Measurements from ENCODE around the gene PANX1. TPM values are rescaled to one million over a fixed set of nuclear protein-coding genes. Genes with fewer than 3 reads are reported as not detected.
A peak's percentile ranks its signal among the peaks of the same experiment; 100 is the strongest.
"Not testable (repeated sequence)": the region's sequence is repeated elsewhere in the genome, so short reads cannot be mapped to it uniquely, and the experiment has no call there.

The PANX1 gene
- total RNA-seq, 2 donors from 2014 or later: 16.5 to 25.5 TPM

- Mint-ChIP-seq H3K4me3 (no peak overlapping the region), H3K27me3 (no peaks in the 10 kb centered on the region), H3K9me3 (no peaks in the 10 kb centered on the region), H3K4me1 (ENCODE audit: low read depth in 2 of 2) (peaks cover 77 to 83% of the 10 kb centered on the region in 2 donors), H3K36me3 (no peaks in the 10 kb centered on the region), H3K27ac (peak overlapping the region in 1 of 2 donors; percentile 71)
- DNase-seq (ENCODE audit: low spot score) (no peak), ATAC-seq (no peak)
Observed at GRCh38 chr11:94149431-94150017, 20.9 kb downstream of the PANX1 start.

- ATAC-seq (no peak), DNase-seq (ENCODE audit: low spot score) (no peak)
- Mint-ChIP-seq H3K27me3 (no peaks in the 10 kb centered on the region), H3K4me3 (no peak overlapping the region), H3K9me3 (no peaks in the 10 kb centered on the region), H3K27ac (peak overlapping the region in 1 of 2 donors; percentile 71), H3K36me3 (no peaks in the 10 kb centered on the region), H3K4me1 (ENCODE audit: low read depth in 2 of 2) (peaks cover 72 to 77% of the 10 kb centered on the region in 2 donors)
Observed at GRCh38 chr11:94150056-94150455, 21.4 kb downstream of the PANX1 start.

GRCh38 chr11:94150704-94151685 is 22.4 kb downstream of the PANX1 start:
- no peaks in the 10 kb centered on the region for H3K9me3 Mint-ChIP-seq
- ATAC-seq: no peak
- H3K4me3 Mint-ChIP-seq: no peak overlapping the region
- no peak overlapping the region for H3K27ac Mint-ChIP-seq
- H3K27me3 Mint-ChIP-seq: no peaks in the 10 kb centered on the region
- no peaks in the 10 kb centered on the region for H3K36me3 Mint-ChIP-seq
- H3K4me1 Mint-ChIP-seq (ENCODE audit: low read depth in 2 of 2): peaks cover 64 to 68% of the 10 kb centered on the region in 2 donors
- no peak for DNase-seq (ENCODE audit: low spot score)

DNA sequence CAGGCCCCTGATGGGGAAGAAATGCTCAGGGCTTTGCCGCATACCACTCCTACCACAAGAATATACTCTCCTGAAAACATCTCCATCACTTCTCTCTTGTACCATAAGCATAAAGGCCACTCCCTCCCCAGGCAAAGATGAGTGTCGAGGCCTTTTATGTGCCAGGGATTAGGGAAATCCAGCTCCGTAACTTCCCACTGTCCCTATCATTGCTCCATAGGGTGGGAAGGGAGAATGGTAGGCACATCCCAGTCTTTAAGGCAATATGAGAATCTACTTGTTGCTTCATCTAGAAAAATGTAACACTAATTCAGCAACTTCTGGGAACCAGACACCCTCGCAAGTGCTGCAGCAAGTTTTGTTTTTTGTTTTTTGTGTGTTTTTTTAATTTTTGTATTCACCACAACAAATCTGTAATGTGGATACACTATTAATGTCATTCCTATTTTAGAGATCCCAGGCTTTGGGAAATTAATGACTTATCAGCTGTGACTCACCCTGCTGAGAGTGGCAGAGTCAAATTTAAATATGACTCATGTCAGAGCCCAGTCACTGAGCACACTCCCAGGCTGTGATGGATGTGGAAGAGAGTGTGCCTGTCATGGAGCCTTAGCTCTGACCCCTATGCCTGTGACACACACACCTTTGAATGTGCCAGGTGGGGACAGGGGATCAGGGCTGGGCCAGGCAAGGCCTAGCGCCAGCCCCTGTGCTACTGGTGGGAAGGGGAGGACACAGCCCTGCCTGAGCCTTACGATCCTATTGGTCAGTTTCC is 23.4 kb downstream of the PANX1 start:
- Mint-ChIP-seq H3K27me3 (no peaks in the 10 kb centered on the region), H3K9me3 (no peaks in the 10 kb centered on the region), H3K4me1 (ENCODE audit: low read depth in 2 of 2) (peaks cover 54 to 61% of the 10 kb centered on the region in 2 donors), H3K36me3 (no peaks in the 10 kb centered on the region), H3K4me3 (no peak overlapping the region), H3K27ac (peak overlapping the region in 1 of 2 donors; percentile 71)
- DNase-seq (ENCODE audit: low spot score) (no peak), ATAC-seq (peak; percentile 73 to 75)

- ATAC-seq (no peak), DNase-seq (ENCODE audit: low spot score) (no peak)
- Mint-ChIP-seq H3K27ac (peak overlapping the region in 1 of 2 donors; percentile 71), H3K36me3 (no peaks in the 10 kb centered on the region), H3K27me3 (no peaks in the 10 kb centered on the region), H3K4me1 (ENCODE audit: low read depth in 2 of 2) (peaks cover 49 to 56% of the 10 kb centered on the region in 2 donors), H3K9me3 (no peaks in the 10 kb centered on the region), H3K4me3 (no peak overlapping the region)
Observed at GRCh38 chr11:94152678-94153065, 24.0 kb downstream of the PANX1 start.

DNA sequence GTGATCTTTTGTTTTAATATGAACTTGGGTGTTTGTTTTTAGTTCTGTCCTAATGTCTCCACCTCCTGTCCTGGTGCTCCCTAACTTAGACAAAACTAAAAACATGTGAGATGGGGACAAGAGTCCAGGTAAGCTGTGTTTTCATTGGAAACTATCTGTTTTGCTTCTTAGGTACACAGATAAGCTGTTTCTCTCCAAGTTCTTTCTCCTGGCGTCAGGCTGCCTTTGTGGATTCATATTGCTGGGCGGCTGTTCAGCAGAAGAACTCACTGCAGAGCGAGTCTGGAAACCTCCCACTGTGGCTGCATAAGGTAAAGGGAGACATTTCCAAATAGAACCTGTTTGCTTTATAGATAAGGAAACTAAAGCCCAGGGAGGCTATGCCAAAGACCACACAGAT is 24.7 kb downstream of the PANX1 start:
- ATAC-seq: no peak
- Mint-ChIP-seq H3K36me3 (no peaks in the 10 kb centered on the region), H3K4me3 (no peak overlapping the region), H3K27me3 (no peaks in the 10 kb centered on the region), H3K4me1 (ENCODE audit: low read depth in 2 of 2) (peaks cover 43 to 49% of the 10 kb centered on the region in 2 donors), H3K9me3 (no peaks in the 10 kb centered on the region), H3K27ac (peak overlapping the region in 1 of 2 donors; percentile 38)
- no peak for DNase-seq (ENCODE audit: low spot score)

DNA sequence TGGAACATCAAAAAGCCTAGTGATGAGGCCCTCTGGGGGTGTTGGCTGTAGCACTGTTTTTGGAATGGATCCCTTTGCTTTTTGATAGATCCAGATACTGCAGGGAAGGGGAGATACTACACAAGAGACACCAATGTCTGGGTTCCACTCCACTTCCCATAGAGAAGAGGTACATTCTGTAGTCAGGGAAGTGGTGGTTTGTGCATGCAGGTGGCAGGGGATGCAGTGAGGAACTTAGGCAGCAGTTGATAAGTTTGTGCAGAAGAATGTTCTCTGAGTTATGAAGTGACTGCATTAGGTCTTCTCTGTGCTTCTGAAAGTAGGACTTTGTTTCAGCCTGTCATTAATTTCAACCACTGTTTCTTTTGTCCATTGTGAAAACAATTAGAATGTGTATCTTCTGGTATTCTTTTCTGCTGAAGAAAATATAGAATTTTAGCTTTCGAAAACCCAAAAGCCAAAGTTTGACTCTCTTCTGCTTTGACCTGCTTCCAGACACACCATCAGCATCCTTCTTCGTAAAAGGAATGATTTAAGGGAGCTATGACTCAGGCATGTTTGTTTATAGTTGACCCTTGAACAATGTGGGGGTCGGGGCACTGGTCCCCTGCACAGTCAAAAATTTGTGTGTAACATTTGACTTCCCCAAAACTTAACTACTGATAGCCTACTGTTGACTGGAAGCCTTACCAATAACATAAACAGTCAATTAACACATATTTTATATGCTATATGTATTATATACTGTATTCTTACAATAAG is 25.6 kb downstream of the PANX1 start:
- ATAC-seq (no peak), DNase-seq (ENCODE audit: low spot score) (no peak)
- Mint-ChIP-seq H3K36me3 (no peaks in the 10 kb centered on the region), H3K4me3 (no peak overlapping the region), H3K27me3 (no peaks in the 10 kb centered on the region), H3K9me3 (no peaks in the 10 kb centered on the region), H3K4me1 (ENCODE audit: low read depth in 2 of 2) (peaks cover 33 to 41% of the 10 kb centered on the region in 2 donors), H3K27ac (no peak overlapping the region)

DNA sequence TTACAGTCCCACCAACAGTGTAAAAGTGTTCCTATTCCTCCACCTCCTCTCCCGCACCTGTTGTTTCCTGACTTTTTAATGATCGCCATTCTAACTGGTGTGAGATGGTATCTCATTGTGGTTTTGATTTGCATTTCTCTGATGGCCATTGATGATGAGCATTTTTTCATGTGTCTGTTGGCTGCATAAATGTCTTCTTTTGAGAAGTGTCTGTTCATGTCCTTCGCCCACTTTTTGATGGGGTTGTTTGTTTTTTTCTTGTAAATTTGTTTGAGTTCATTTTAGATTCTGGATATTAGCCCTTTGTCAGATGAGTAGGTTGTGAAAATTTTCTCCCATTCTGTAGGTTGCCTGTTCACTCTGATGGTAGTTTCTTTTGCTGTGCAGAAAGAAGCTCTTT is 28.7 kb downstream of the PANX1 start:
- not testable (repeated sequence) for DNase-seq (ENCODE audit: low spot score); H3K27me3 Mint-ChIP-seq; H3K36me3 Mint-ChIP-seq; H3K4me3 Mint-ChIP-seq; H3K27ac Mint-ChIP-seq; ATAC-seq; H3K9me3 Mint-ChIP-seq
- peaks cover 35% of the 10 kb centered on the region in 2 donors for H3K4me1 Mint-ChIP-seq (ENCODE audit: low read depth in 2 of 2)

DNA sequence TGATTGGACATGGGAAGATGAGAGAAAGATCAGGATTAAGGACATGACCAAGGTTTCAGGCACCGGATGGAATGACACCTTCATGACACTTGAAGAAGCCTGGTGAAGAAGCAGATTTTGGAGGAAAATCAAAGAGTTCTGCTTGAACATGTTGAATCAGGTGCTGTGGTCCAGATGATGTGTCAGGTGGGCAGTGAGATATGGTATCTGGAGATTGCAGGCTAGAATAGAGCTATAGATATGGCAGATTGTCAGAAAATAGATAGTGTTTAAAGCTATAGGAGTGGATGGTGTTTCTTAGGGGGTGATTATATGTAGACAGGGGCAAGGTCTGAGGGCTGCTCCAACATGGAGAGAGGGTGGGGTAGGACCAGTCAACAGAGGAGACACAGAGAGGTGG is 40.2 kb downstream of the PANX1 start:
- no peak overlapping the region for H3K4me3 Mint-ChIP-seq
- H3K9me3 Mint-ChIP-seq: no peaks in the 10 kb centered on the region
- H3K36me3 Mint-ChIP-seq: no peaks in the 10 kb centered on the region
- DNase-seq (ENCODE audit: low spot score): no peak
- no peak overlapping the region for H3K27ac Mint-ChIP-seq
- no peak for ATAC-seq
- H3K4me1 Mint-ChIP-seq (ENCODE audit: low read depth in 2 of 2): peaks cover 44 to 62% of the 10 kb centered on the region in 2 donors
- no peaks in the 10 kb centered on the region for H3K27me3 Mint-ChIP-seq

- H3K9me3 Mint-ChIP-seq: no peaks in the 10 kb centered on the region
- H3K4me3 Mint-ChIP-seq: no peak overlapping the region
- no peak overlapping the region for H3K27ac Mint-ChIP-seq
- DNase-seq (ENCODE audit: low spot score) (no peak), ATAC-seq (no peak)
- H3K4me1 Mint-ChIP-seq (ENCODE audit: low read depth in 2 of 2): peaks cover 37 to 58% of the 10 kb centered on the region in 2 donors
- H3K36me3 Mint-ChIP-seq: no peaks in the 10 kb centered on the region
- H3K27me3 Mint-ChIP-seq: no peaks in the 10 kb centered on the region
Observed at GRCh38 chr11:94169516-94169915, 40.9 kb downstream of the PANX1 start.

DNA sequence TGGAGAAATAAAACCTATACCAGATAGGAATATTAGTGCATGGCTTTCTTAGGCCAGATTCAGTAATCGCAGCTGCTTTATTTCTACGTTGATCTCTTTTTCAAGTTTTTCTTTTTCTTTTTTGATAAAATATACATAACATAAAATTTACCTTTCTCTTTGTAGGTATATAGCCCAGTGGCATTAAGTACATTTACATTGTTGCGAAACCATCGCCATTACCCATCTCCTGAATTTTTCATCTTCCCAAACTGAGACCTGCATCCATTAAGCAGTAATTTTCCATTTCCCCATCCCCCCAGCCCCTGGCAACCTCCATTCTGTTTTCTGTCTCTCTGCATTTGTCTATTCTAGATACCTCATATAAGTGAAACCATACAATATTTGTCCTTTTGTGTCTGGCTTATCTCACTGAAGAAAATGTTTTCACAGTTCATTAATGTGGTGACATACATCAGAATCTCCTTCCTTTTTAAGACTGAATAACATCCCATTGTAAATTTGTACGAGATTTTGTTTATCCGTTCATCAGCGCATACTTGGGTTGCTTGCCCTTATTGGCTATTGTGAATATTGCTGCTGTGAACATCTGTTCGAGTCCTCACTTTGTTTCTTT is 41.4 kb downstream of the PANX1 start:
- Mint-ChIP-seq H3K27ac (no peak overlapping the region), H3K9me3 (no peaks in the 10 kb centered on the region), H3K36me3 (no peaks in the 10 kb centered on the region), H3K4me3 (no peak overlapping the region), H3K27me3 (no peaks in the 10 kb centered on the region), H3K4me1 (ENCODE audit: low read depth in 2 of 2) (peaks cover 32 to 56% of the 10 kb centered on the region in 2 donors)
- DNase-seq (ENCODE audit: low spot score) (no peak), ATAC-seq (no peak)

DNA sequence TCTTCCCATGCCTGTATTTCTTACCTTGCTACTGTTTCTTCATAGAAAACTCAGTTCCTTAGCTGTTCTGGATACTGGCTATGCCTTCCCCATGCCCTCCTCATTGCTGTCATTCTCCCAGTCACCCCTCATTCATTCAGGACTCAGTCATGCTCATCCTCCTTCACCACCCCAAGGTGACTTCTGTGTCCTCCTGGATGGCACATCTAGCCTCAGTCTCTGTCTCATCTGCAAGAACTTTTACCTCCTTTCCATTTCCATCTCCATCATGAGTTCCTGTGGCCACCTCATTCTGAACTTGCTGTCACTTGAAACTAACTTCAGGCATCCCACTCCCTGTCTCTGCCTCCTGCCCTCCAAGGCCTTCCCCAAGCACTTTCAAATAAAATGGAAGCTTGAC is 42.3 kb downstream of the PANX1 start:
- Mint-ChIP-seq H3K36me3 (no peaks in the 10 kb centered on the region), H3K27me3 (no peaks in the 10 kb centered on the region), H3K9me3 (no peaks in the 10 kb centered on the region), H3K4me1 (ENCODE audit: low read depth in 2 of 2) (peaks cover 31 to 56% of the 10 kb centered on the region in 2 donors), H3K27ac (no peak overlapping the region), H3K4me3 (no peak overlapping the region)
- DNase-seq (ENCODE audit: low spot score): no peak
- no peak for ATAC-seq

All from natural killer cell treated with Interleukin-12 subunit alpha and Interleukin-12 subunit beta and Interleukin-15 and Interleukin-18, amount 100 ng/mL, for 72 hours (primary cell).